HL-60 (cell line): Measurements from ENCODE around the gene TMPRSS15.

Experiments
- DNase-seq, 2 experiments: peaks; one replicate each; pipeline ENCODE4 v3.0.0-alpha.2; 2010 to 2020; ENCODE audit warnings: low read depth in 1 of 2, low spot score in 1 of 2
- H3K27ac ChIP-seq: fragments of 250-450 bp; sonication (Bioruptor Pico); replicated peaks from 2 replicates; pipeline ENCODE4 v1.5.1; 2020; ENCODE audit warnings: mild to moderate bottlenecking, moderate library complexity
- H3K27me3 ChIP-seq: fragments of 250-450 bp; sonication (Bioruptor Pico); 2 replicates; pipeline ENCODE4 v1.5.1; 2021; ENCODE audit warnings: mild to moderate bottlenecking, moderate library complexity; ENCODE audit not compliant: insufficient read depth, poor library complexity, severe bottlenecking
- H3K4me3 ChIP-seq: replicated peaks from 2 replicates; pipeline ENCODE4 v1.5.1; 2011; ENCODE audit warnings: mild to moderate bottlenecking, control low read depth, low read length; ENCODE audit not compliant: insufficient read depth
- CTCF ChIP-seq: IDR thresholded peaks from one replicate; pipeline ENCODE4 v1.5.1; 2011; ENCODE audit warnings: low read length, control low read depth, inconsistent platforms; ENCODE audit not compliant: insufficient read depth
- GABPA ChIP-seq: IDR thresholded peaks from 2 replicates; pipeline ENCODE4 v1.6.1; 2012; ENCODE audit warnings: low read depth
- POLR2AphosphoS5 ChIP-seq: IDR thresholded peaks from 2 replicates; pipeline ENCODE4 v1.6.1; 2012; ENCODE audit warnings: low read depth
- REST ChIP-seq: IDR thresholded peaks from 2 replicates; pipeline ENCODE4 v1.6.1; 2012; ENCODE audit warnings: low read depth; ENCODE audit not compliant: insufficient replicate concordance
- SPI1 ChIP-seq: IDR thresholded peaks from 2 replicates; pipeline ENCODE4 v1.6.1; 2012; ENCODE audit warnings: low read depth, mild to moderate bottlenecking, borderline replicate concordance

Gene TMPRSS15

GRCh38 chr21:18369115-18369514 lies 34.5 kb downstream of the TMPRSS15 start:
- no peak for TF ChIP-seq REST
- TF ChIP-seq CTCF: peak; percentile 8
- no peak for TF ChIP-seq POLR2AphosphoS5
- DNase-seq: no peak
- no peak overlapping the region for H3K27ac ChIP-seq
- H3K4me3 ChIP-seq: no peak overlapping the region
- no peaks in the 10 kb centered on the region for H3K27me3 ChIP-seq

GRCh38 chr21:18368205-18368604 lies 35.4 kb downstream of the TMPRSS15 start:
- DNase-seq: peak in 1 of 2 experiments; percentile 9
- no peak for TF ChIP-seq GABPA
- TF ChIP-seq SPI1: peak; percentile 46; the same call in 1 of the 2 replicates
- Histone ChIP-seq H3K27me3 (no peaks in the 10 kb centered on the region), H3K4me3 (no peak overlapping the region), H3K27ac (no peak overlapping the region)

GRCh38 chr21:18356801-18357200 lies 46.8 kb downstream of the TMPRSS15 start:
- no peak overlapping the region for H3K27ac ChIP-seq
- no peak for DNase-seq
- no peaks in the 10 kb centered on the region for H3K27me3 ChIP-seq

More at GRCh38 chr21:18356801-18357200, 46.8 kb downstream of the TMPRSS15 start:
- no peak overlapping the region for H3K4me3 ChIP-seq
- TF ChIP-seq POLR2AphosphoS5: no peak
- TF ChIP-seq SPI1: no peak
- TF ChIP-seq REST: no peak
- no peak for TF ChIP-seq CTCF
- no peak for TF ChIP-seq GABPA
